GM21515 (cell line): ENCODE measurements around the gene PPFIA2.
"Not testable (repeated sequence)": the region's sequence is repeated elsewhere in the genome, so short reads cannot be mapped to it uniquely, and the experiment has no call there.

ENCODE experiments used
- ATAC-seq: cut with Tn5 transposase; IDR thresholded peaks from one replicate; pipeline ENCODE4 v1.9.1; 2021; ENCODE audit not compliant: unreplicated experiment

The PPFIA2 gene

DNA sequence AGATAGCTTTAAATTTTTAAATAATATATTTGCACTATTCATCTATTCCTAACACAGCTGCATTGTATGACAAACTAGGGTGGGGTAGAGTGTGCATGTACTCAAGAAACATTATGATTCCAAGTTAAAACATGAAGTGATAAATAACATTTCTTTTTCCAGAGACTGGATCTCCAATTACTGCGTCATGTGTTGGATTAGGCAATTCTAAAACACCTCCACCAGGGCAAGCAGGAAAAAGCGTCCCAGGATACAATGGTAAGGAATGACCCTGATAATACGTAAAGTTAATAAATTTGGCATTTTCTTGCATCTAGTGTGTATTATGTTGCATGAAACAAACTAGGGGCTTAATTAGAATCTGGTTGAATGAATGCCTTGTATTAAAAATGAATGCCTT, 542.4 kb downstream of the PPFIA2 start:
- no peak for ATAC-seq

DNA sequence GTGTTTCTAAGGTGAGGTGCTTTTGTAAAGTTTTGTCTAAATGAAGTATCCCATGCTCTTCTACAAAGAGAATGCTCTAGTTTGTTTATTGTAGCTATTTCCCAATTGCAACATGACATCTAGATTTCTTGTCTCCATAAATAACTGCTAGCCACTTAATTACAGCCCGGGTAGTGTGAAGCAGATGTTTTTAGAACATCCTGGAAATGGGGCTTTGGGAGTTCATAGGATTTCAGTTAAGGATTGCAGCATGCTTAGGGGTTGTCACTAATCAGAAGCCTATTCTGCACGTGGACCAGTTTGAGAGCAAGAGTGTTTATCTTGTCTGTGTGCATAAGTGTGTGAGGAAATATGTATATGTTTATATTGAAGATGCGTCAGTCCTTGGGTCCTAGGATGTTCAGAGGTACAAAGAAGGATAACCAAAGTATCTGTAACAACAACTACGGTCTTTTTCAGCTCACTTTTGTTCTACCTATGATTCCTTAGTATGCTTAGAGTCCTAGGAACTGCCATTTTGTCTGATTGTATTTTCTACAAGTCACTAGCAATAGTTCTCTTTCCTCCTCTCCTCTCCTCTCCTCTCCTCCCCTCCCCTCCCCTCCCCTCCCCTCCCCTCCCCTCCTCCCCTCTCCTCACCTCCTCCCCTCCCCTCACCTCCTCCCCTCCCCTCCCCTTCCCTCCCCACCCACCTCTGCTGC, 546.0 kb downstream of the PPFIA2 start:
- ATAC-seq: no peak

DNA sequence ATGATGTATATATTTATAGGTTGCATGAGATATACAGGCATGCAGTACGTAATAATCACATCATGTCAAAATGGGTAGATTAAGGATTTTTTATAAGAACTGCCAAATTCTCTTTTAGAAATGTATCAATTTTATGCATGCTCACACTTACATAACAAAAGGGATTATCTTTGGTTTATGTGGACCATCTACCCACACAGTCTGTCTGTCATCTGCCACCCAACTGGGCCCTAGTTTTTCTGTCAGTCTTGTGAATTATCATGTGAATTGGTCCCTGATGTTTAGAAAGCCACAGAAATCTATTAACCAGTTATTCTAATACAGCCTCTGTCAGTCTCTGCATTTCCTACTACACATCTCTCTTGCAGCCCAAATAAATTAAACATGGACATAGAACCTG, 547.8 kb downstream of the PPFIA2 start:
- no peak for ATAC-seq

DNA sequence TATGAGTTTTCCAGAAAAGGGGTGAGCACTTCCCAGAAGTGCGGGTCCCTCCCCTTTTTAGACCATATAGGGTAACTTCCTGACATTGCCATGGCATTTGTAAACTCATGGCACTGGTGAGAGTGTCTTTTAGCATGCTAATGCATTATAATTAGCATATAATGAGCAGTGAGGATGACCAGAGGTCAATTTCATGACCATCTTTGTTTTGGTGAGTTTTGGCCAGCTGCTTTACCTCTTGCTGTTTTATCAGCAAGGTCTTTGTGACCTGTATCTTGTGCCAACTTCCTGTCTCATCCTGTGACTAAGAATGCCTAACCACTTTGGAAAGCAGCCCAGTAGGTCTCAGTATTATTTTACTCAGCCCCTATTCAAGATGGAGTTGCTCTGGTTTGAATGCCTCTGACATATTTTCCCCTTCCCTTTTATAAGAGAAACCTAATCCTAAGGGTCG, 549.4 kb downstream of the PPFIA2 start:
- ATAC-seq: not testable (repeated sequence)

DNA sequence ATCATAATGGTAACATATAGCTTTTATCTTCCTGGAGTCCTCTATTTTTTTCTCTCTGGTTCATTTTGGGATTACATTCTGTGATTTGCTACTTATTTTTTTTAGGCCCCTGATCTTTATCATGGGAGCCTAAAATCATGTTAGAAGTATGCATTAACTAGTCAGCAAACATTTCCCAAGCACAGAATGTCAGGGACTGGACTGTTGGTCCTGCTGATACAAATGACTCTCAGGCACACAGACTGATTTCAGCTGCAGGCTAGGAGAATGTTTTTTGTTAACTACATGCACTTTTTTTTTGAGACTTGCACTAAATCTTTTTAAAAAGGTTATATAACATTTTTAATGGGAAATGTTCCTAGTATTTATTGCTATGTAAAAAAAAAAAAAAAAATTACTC, 550.1 kb downstream of the PPFIA2 start:
- no peak for ATAC-seq

DNA sequence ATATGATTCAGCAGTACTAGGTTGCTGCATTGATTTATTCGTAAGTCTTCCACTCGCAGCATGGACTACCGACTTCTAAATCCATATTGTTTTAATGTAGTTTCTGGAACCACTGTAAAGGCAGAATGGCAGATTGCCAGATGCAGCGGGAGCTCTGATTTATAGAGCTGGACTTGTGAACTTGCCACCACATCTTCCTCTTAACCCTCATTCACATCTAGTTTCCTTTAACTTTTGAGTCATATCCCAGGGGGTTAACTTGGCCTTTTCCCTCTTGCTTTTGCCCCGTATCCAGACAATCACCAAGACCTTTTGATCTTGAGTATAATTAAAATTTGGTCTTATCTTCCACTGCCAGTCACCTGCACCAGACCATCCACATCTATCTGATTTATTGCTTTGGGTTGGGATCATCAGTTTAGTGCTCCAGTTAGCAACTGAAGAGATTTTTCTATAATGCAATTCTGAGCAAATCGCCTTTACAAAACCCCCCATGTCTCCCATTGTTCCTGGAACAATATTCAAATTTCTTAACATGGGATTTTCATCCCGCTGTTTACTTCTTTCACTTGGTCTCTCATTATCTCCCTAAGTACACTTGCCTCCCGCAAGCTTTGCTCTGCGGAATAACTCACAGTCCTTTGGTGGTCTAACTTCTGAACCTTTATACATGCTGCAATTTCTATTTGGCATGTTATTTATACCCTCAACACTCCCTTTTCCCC, 550.8 kb downstream of the PPFIA2 start:
- ATAC-seq: no peak
